ENCODE measurements around the gene WNK2. TPM values are rescaled to one million over a fixed set of nuclear protein-coding genes. Genes with fewer than 3 reads are reported as not detected.

The WNK2 gene
- total RNA-seq, 2 experiments from 2014 or later: 0.05 TPM; not detected in 1

DNA sequence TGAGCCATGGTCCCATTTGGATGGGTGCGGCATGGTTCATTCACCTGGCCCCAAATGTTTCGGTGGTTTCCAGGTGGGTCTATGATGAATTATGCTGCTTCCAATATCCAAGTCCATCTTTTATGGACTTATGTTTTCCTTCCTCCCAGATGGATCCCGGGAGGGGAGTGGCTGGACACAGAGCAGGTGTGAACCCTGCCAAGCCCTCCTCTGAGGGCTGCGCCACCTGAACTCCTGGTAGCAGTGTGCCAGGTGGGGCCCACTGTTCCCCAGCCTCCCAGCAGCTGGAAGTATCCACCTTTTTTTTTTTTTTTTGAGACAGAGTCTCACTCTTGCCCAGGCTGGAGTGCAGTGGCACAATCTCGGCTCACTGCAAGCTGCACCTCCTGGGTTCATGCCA lies 42.9 kb downstream of the WNK2 start:
- no peak overlapping the region for H3K4me3 Mint-ChIP-seq
- H3K27me3 Mint-ChIP-seq: peaks cover 13% of the 10 kb centered on the region
- no peak overlapping the region for H3K27ac Mint-ChIP-seq
- no peak for DNase-seq
- H3K4me1 Mint-ChIP-seq: peaks cover 6% of the 10 kb centered on the region
- POLR2A ChIA-PET: no interaction called here
- CTCF ChIA-PET: no interaction called here
- H3K36me3 Mint-ChIP-seq (ENCODE audit: low read depth): no peaks in the 10 kb centered on the region
- no peaks in the 10 kb centered on the region for H3K9me3 Mint-ChIP-seq

DNA sequence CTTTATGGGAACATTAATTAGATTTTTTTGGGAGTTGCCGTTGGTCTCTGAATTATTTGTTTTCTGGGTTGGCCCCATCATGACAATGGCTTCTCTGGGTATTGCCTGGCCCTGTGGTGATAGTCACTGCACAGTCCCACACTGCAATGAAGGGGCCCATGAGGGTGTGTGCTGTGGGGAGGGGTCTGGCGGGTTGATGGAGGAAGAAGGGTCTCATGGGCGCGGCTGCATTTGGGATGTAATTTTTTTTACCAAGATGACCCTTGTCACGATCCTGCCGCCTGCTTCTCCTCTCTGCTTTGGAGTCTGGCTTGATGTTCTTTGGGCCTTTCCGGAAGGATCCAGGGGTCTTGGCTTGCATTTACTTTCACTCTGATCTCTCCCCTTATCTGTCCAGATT lies 44.1 kb downstream of the WNK2 start:
- Mint-ChIP-seq H3K27me3 (peaks cover 21% of the 10 kb centered on the region), H3K9me3 (no peaks in the 10 kb centered on the region), H3K4me3 (no peak overlapping the region), H3K27ac (no peak overlapping the region), H3K36me3 (ENCODE audit: low read depth) (no peaks in the 10 kb centered on the region), H3K4me1 (peaks cover 6% of the 10 kb centered on the region)
- POLR2A ChIA-PET: no interaction called here
- no peak for DNase-seq
- CTCF ChIA-PET: no interaction called here

DNA sequence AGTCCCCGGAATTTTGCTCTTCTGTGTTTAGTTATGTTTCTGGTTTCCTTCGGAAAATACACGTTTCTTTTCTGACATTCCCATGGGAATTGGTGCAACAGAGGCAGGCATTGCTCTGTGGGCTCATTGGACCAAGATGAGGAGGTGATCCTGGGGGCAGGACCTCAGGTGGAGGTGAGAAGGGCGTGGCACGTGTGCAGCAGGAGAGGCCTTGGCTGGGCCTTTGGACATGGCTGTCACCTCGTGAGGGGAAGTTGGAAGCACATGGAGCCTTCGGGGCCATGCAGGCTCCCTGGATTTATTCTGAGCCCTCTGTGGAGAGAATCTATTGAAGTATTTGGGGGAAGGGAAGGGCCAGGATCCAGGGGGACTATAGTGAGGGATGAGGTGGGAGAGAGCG lies 44.5 kb downstream of the WNK2 start:
- no peak for DNase-seq
- H3K4me3 Mint-ChIP-seq: no peak overlapping the region
- no peaks in the 10 kb centered on the region for H3K36me3 Mint-ChIP-seq (ENCODE audit: low read depth)
- H3K9me3 Mint-ChIP-seq: no peaks in the 10 kb centered on the region
- ChIA-PET CTCF (no interaction called here), POLR2A (no interaction called here)
- no peak overlapping the region for H3K27ac Mint-ChIP-seq
- peaks cover 6% of the 10 kb centered on the region for H3K4me1 Mint-ChIP-seq
- H3K27me3 Mint-ChIP-seq: peaks cover 23% of the 10 kb centered on the region

DNA sequence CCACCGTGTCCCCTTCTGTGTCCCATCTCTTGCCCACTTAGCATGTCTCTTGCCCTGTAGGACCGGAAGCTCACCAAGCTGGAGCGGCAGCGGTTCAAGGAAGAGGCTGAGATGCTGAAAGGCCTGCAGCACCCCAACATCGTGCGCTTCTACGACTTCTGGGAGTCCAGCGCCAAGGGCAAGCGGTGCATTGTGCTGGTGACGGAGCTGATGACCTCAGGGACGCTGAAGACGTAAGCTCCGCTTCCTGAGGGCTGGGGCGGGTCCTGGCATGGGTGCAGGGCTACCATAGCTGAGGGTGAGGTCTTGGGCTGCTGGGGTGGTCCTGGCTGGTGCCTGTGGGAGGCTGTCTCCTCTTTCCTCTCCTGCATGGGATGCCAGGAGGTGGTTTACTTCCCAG lies 45.7 kb downstream of the WNK2 start:
- Mint-ChIP-seq H3K4me1 (peaks cover 6% of the 10 kb centered on the region), H3K27me3 (peaks cover 29% of the 10 kb centered on the region), H3K9me3 (no peaks in the 10 kb centered on the region), H3K4me3 (no peak overlapping the region), H3K27ac (no peak overlapping the region), H3K36me3 (ENCODE audit: low read depth) (no peaks in the 10 kb centered on the region)
- no peak for DNase-seq
- ChIA-PET CTCF (no interaction called here), POLR2A (no interaction called here)

DNA sequence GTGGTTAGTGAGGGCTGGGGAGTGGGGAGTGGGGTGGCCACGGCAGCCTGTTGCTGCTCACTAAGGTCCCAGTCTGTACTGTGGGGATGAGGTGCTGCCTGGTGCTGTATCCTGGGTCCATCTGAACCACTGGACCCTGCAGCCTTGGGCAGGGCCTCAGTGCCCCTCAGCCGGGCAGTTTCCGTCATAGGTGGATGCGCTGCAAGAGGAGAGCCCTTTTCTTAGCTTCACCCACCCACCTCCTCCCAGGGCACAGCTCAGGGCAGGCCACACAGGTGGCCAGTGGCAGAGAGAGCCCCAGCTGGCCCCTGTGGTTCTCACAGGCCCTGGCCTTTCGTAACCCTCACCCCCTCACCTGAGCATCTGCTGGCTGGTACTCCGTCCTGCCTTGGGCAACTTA lies 46.2 kb downstream of the WNK2 start:
- Mint-ChIP-seq H3K9me3 (no peaks in the 10 kb centered on the region), H3K27ac (no peak overlapping the region), H3K4me3 (no peak overlapping the region), H3K36me3 (ENCODE audit: low read depth) (no peaks in the 10 kb centered on the region), H3K4me1 (peaks cover 6% of the 10 kb centered on the region), H3K27me3 (peaks cover 29% of the 10 kb centered on the region)
- no peak for DNase-seq
- ChIA-PET POLR2A (no interaction called here), CTCF (no interaction called here)

DNA sequence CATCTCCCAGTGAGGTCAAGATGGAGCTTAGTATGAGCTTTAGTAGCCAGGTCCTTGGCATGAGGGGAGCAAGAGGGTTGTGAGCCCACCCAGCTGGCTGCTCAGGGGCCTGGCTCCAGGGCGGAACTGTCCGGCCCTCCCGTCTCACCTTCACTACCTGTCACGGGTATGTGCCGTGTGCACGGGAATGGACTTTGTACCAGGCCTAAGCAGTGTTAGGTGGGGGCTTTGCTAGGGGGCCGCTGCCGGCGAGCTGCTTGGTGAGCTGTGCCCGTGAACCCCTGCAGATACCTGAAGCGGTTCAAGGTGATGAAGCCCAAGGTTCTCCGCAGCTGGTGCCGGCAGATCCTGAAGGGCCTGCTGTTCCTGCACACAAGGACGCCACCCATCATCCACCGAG lies 46.7 kb downstream of the WNK2 start:
- no peaks in the 10 kb centered on the region for H3K9me3 Mint-ChIP-seq
- peaks cover 29% of the 10 kb centered on the region for H3K27me3 Mint-ChIP-seq
- no peak overlapping the region for H3K27ac Mint-ChIP-seq
- peaks cover 6% of the 10 kb centered on the region for H3K4me1 Mint-ChIP-seq
- H3K36me3 Mint-ChIP-seq (ENCODE audit: low read depth): no peaks in the 10 kb centered on the region
- ChIA-PET CTCF (no interaction called here), POLR2A (no interaction called here)
- no peak for DNase-seq
- H3K4me3 Mint-ChIP-seq: no peak overlapping the region

DNA sequence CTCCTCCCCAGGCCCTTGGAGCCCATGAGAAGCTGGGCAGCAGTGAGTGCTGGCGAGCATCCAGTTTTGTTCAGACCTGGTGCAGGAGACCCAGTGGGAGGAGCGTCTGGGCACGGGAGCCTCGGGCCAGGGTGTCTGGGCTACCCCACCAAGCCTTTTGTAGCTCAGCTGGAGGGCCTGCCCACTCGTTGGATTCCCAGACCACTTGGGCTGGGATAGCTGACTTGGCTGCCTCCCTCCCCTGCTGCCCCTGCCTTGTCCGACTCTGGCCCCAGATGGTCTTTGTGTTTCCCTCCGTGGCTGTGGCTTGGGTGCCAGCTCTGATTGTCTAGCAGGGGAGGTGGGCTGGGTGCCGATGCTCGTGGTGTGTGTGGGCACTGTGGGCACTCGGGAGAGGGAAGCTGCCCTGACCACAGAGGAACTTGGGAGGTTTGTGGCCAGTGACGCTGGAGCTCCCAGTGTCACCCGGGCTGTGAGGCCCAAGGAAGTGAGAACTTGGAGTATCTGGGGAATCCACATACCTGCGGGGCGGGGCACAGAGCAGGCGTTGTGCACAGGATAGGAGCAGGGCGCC lies 47.3 kb downstream of the WNK2 start:
- H3K27ac Mint-ChIP-seq: no peak overlapping the region
- POLR2A ChIA-PET: no interaction called here
- no peak for DNase-seq
- CTCF ChIA-PET: no interaction called here
- H3K36me3 Mint-ChIP-seq (ENCODE audit: low read depth): no peaks in the 10 kb centered on the region
- peaks cover 6% of the 10 kb centered on the region for H3K4me1 Mint-ChIP-seq
- no peak overlapping the region for H3K4me3 Mint-ChIP-seq
- no peaks in the 10 kb centered on the region for H3K9me3 Mint-ChIP-seq
- peaks cover 29% of the 10 kb centered on the region for H3K27me3 Mint-ChIP-seq

DNA sequence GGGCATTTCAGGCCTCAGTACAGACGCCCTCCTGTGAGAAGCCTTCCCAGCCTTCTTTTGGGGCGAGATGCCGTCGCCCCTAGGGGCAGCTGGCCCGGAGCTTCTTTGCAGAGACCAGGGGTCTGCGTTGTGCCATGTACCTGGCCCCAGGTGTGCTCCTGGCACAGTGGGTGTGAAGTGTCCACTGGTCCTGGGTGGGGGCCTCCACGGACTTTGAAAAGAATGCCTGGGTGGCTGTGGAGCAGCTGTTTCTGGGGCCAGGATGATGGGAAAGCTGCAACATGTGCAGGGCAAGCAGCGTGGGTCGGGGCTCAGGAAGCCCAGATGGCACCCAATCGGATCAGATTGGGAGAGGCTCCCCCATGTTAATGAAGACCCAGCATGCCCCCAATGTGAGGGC lies 47.8 kb downstream of the WNK2 start:
- no peak for DNase-seq
- H3K36me3 Mint-ChIP-seq (ENCODE audit: low read depth): no peaks in the 10 kb centered on the region
- peaks cover 7% of the 10 kb centered on the region for H3K4me1 Mint-ChIP-seq
- peaks cover 29% of the 10 kb centered on the region for H3K27me3 Mint-ChIP-seq
- H3K9me3 Mint-ChIP-seq: no peaks in the 10 kb centered on the region
- POLR2A ChIA-PET: no interaction called here
- CTCF ChIA-PET: no interaction called here
- no peak overlapping the region for H3K4me3 Mint-ChIP-seq
- no peak overlapping the region for H3K27ac Mint-ChIP-seq

DNA sequence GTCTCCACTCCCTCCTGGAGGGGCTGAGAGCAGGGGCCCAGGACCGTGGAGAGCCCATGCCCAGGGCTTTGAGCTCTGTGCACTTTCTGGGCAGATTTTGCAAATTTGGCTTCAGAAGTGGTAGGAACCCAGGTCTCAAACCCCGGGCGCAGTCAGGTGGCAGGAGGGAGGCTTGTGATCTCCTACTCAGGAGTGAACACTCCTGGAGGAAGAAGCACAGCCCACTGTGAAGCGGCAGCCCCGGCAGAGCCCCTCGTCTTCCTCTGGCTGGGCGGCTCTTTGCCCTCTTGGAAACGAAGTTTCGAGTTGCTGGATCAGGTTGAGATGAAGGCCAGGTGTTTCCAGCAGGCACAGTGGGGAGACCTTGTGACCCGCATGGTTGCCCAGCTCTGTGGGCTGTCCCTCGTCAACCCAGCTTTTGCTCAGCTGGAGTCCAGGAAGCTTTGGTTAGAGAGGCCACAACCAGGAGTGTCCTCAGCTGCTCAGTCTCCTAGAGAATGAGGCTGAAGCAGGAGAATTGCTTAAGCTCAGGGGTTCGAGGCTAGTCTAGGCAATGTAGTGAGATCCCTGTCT lies 48.5 kb downstream of the WNK2 start:
- H3K4me3 Mint-ChIP-seq: no peak overlapping the region
- H3K27ac Mint-ChIP-seq: no peak overlapping the region
- POLR2A ChIA-PET: no interaction called here

DNA sequence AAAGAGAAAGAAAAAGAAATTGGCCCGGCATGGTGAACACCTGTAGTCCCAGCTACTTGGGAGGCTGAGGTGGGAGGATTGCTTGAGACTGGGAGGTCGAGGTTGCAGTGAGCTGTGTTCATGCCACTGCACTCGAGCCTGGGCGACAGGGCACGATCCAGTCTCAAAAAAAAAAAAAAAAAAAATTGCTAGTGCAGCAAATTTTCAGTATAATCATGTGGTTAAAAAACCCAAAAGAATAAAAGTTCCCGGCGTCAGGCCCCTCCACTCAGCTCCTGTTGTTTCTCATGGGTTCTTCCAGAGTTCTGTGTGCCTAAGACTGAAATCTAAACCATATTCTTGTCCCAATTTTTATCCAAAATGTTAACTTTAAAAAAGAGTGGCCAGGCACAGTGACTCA lies 49.1 kb downstream of the WNK2 start:
- ChIA-PET CTCF (no interaction called here), POLR2A (no interaction called here)
- no peaks in the 10 kb centered on the region for H3K36me3 Mint-ChIP-seq (ENCODE audit: low read depth)
- H3K4me1 Mint-ChIP-seq: peaks cover 20% of the 10 kb centered on the region
- no peak overlapping the region for H3K4me3 Mint-ChIP-seq
- no peak for DNase-seq
- H3K9me3 Mint-ChIP-seq: peaks cover 4% of the 10 kb centered on the region
- H3K27me3 Mint-ChIP-seq: peaks cover 34% of the 10 kb centered on the region
- no peak overlapping the region for H3K27ac Mint-ChIP-seq

More for the DNA sequence above, 48.5 kb downstream of the WNK2 start:
- no peak for DNase-seq
- Mint-ChIP-seq H3K4me1 (peaks cover 15% of the 10 kb centered on the region), H3K9me3 (peaks cover 3% of the 10 kb centered on the region), H3K36me3 (ENCODE audit: low read depth) (no peaks in the 10 kb centered on the region), H3K27me3 (peaks cover 34% of the 10 kb centered on the region)
- CTCF ChIA-PET: no interaction called here

DNA sequence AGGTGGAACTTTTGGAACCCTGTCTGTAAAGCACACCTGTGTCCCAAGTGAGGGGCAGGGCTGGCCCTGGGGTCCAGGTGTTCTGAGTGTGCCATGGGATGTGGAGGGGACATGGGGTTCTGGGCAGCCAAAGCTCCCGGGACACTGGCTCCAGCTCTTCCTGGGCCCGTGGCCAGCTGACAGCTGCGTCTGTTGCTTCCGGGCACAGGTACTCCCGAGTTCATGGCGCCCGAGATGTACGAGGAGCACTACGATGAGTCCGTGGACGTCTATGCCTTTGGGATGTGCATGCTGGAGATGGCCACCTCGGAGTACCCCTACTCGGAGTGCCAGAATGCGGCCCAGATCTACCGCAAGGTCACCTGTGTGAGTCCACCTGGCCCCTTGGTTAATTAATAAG lies 50.7 kb downstream of the WNK2 start:
- Mint-ChIP-seq H3K27ac (no peak overlapping the region), H3K4me1 (peaks cover 22% of the 10 kb centered on the region), H3K27me3 (peaks cover 30% of the 10 kb centered on the region), H3K4me3 (no peak overlapping the region), H3K9me3 (peaks cover 4% of the 10 kb centered on the region), H3K36me3 (ENCODE audit: low read depth) (no peaks in the 10 kb centered on the region)
- no peak for DNase-seq
- POLR2A ChIA-PET: no interaction called here
- CTCF ChIA-PET: interaction anchor here (0.5 kb wide), 1 partner anchor 640 kb away, joined by 4 read pairs; no protein-coding TSS in a partner anchor

DNA sequence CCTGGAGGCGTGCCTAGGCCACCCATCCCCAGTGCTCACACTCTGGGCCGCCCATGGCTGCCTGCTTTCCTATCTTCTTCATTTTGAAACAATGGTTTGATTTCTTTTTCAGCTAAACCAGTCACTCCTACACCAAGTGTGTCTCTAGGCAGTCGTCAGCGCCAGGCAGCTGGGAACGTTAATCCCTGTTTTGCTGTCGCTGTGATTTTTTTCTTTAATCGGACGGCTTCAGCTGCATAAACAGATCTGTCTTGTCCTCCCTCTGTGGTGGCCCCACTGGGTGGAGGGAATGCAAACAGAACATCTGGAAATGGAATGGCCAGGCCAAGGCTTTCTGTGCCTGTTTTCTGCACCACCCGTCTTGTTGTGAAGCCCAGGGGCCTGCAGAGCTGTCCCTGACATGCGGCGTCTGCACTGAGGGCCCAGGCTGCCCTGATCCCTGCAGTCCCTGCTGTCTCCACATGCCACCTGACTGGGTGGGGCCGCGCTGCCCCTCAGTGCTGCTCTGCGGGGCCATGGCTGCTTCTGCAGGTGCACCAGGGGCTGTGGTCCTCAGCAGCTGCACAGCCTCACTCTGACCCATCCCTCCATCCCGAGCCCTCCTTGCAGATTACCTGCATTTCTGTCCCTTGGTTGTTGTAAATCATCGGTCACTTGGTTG lies 51.5 kb downstream of the WNK2 start:
- Mint-ChIP-seq H3K27me3 (peaks cover 30% of the 10 kb centered on the region), H3K36me3 (ENCODE audit: low read depth) (no peaks in the 10 kb centered on the region), H3K4me1 (peaks cover 19% of the 10 kb centered on the region), H3K27ac (no peak overlapping the region), H3K9me3 (peaks cover 4% of the 10 kb centered on the region), H3K4me3 (no peak overlapping the region)
- ChIA-PET CTCF (no interaction called here), POLR2A (no interaction called here)
- no peak for DNase-seq

DNA sequence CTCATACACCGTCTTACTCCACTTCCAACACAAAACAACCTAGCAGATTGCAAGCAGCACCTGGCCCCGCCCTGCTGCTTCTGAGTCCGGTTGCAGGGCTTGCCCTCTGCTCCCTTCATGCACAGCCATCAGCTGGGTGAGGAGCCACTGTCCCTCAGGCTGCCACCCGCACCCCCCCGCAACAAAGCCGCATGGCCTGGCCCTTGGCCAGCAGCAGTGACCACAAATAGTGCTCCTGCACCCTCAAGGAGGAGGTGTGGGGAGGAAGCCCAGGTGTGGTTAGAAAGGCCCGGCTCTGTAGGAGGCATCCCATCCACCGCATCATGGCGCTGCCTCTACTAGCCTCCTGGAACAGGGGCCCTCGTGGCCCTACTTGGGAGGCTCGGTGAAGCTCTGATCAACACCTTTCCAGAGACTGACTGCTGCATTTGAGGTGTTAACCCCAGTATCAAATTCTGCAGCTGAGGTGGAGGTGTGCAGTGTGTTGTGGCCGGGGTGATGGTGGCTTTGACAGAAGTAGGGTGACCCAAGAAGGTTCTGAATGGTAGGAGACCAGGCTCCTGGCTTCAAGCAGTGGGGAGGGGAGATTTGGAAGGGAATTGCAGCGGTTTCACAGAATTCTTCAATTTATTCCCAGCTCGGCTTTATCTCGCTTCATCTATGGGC lies 52.7 kb downstream of the WNK2 start:
- ChIA-PET CTCF (no interaction called here), POLR2A (no interaction called here)
- peaks cover 15% of the 10 kb centered on the region for H3K4me1 Mint-ChIP-seq
- no peak for DNase-seq
- peaks cover 4% of the 10 kb centered on the region for H3K9me3 Mint-ChIP-seq
- H3K27ac Mint-ChIP-seq: no peak overlapping the region
- H3K27me3 Mint-ChIP-seq: peaks cover 23% of the 10 kb centered on the region
- H3K4me3 Mint-ChIP-seq: no peak overlapping the region
- no peaks in the 10 kb centered on the region for H3K36me3 Mint-ChIP-seq (ENCODE audit: low read depth)

DNA sequence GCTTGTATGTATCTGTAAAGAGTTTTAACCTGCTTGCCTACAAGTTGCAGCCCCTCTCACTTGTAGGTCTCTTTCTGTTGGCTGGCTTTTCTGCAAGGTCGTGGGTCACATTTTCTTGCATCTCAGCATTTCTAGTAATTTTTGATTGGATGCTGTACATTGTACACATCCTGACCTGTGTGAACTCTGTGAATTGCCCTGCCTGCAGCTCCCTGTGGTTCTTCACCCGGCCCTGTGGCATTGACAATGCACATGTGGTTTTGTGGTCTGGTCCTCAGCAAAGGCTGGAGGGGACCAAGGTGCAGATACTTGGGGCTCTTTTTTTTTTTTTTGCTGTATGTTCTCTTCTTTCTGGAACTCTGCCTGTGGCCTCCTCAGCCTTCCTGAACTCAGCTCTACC lies 53.6 kb downstream of the WNK2 start:
- H3K27me3 Mint-ChIP-seq: peaks cover 18% of the 10 kb centered on the region
- H3K4me1 Mint-ChIP-seq: peaks cover 15% of the 10 kb centered on the region
- no peak overlapping the region for H3K27ac Mint-ChIP-seq
- ChIA-PET CTCF (no interaction called here), POLR2A (interaction anchor here (1.4 kb wide), 1 partner anchor 9 kb away, joined by 3 read pairs; no protein-coding TSS in a partner anchor)
- no peaks in the 10 kb centered on the region for H3K36me3 Mint-ChIP-seq (ENCODE audit: low read depth)
- peak; percentile 55 for DNase-seq
- H3K9me3 Mint-ChIP-seq: peaks cover 4% of the 10 kb centered on the region
- no peak overlapping the region for H3K4me3 Mint-ChIP-seq

All from activated CD4-positive, alpha-beta memory T cell treated with anti-CD3 and anti-CD28 coated beads, Interleukin-2, amount 10 ng/mL, durations not matched to agents 7 days and 5 days (primary cell).